ENCODE measurements around the gene INPP5F. TPM values are rescaled to one million over a fixed set of nuclear protein-coding genes. Genes with fewer than 3 reads are reported as not detected.

INPP5F gene
- total RNA-seq, 4 donors from 2014 or later: 22.7 to 39.8 (median 36.4) TPM

- 77 to 78% methylated on average over 65 to 72 of the region's 84 CpGs for WGBS, 2 donors
- H3K36me3 ChIP-seq: peaks cover 0 to 53% (median 0%) of the 10 kb centered on the region in 3 donors
- peak overlapping the region in 2 of 4 donors; percentile 6 to 42 for H3K27ac ChIP-seq
- DNase-seq (ENCODE audit: low spot score in 2 of 2): peak; percentile 18 to 33
- H3K4me1 ChIP-seq: peaks cover 0 to 14% (median 0%) of the 10 kb centered on the region in 4 donors
- TF ChIP-seq, protein P1, sequence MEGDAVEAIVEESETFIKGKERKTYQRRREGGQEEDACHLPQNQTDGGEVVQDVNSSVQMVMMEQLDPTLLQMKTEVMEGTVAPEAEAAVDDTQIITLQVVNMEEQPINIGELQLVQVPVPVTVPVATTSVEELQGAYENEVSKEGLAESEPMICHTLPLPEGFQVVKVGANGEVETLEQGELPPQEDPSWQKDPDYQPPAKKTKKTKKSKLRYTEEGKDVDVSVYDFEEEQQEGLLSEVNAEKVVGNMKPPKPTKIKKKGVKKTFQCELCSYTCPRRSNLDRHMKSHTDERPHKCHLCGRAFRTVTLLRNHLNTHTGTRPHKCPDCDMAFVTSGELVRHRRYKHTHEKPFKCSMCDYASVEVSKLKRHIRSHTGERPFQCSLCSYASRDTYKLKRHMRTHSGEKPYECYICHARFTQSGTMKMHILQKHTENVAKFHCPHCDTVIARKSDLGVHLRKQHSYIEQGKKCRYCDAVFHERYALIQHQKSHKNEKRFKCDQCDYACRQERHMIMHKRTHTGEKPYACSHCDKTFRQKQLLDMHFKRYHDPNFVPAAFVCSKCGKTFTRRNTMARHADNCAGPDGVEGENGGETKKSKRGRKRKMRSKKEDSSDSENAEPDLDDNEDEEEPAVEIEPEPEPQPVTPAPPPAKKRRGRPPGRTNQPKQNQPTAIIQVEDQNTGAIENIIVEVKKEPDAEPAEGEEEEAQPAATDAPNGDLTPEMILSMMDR (IDR thresholded peaks at IDR 0.05): no peak
- TF ChIP-seq EP300 (IDR thresholded peaks at IDR 0.05): peak in 1 of 2 donors; percentile 24
- TF ChIP-seq POLR2A (IDR thresholded peaks at IDR 0.05): no peak
- no peaks in the 10 kb centered on the region for H3K27me3 ChIP-seq
- peak overlapping the region; percentile 20 to 47 (median 24) for H3K4me3 ChIP-seq
- H3K9me3 ChIP-seq: no peaks in the 10 kb centered on the region
Observed at GRCh38 chr10:119817991-119818888, 92.4 kb downstream of the INPP5F start.

DNA sequence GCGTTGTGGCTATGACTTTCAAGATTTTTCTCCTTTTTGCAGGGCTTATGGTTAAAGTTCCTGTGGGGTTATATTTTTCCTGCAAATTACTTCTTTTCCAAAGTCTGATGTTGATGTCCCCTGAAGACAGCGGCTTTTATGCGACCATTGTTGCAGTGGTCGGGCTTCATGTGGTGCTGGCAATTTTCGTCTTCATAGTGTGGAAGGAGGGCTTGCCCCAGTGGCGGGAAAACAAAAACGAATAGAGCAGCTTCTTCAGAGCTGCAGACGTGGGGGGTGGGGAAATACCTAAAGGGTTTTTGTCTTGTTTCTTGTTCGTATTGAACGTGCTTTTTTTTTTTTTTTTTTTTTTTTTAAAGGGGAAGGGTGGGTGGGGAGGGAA, 93.0 kb downstream of the INPP5F start:
- Histone ChIP-seq H3K4me3 (peak overlapping the region; percentile 20 to 47 (median 24)), H3K27me3 (no peaks in the 10 kb centered on the region), H3K4me1 (peaks cover 0 to 14% (median 0%) of the 10 kb centered on the region in 4 donors), H3K9me3 (no peaks in the 10 kb centered on the region), H3K36me3 (peaks cover 0 to 54% (median 0%) of the 10 kb centered on the region in 3 donors), H3K27ac (no peak overlapping the region)
- TF ChIP-seq POLR2A (IDR thresholded peaks at IDR 0.05) (no peak), EP300 (IDR thresholded peaks at IDR 0.05) (no peak)
- TF ChIP-seq, protein P1 (IDR thresholded peaks at IDR 0.05): no peak
- 45 to 47% methylated on average over 10 of the region's 10 CpGs for WGBS, 2 donors
- DNase-seq (ENCODE audit: low spot score in 2 of 2): no peak

DNA sequence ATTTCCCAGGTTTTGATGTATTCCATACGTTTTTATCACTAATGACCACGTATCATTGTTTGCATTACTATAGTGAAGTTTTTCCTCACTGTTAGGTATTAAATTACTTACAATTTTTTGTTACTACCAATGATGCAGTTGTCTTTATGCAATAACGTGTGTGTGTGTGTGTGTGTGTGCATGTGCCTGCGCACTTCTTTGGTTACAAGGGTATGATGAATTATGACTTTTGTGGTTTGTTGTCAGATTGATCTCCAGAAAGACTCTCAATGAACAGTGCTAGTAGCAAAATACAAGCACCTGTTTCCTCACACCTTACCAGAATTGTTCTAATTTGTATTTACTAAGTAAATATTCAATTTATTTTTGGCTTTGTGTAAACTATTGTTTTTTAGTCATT, 95.3 kb downstream of the INPP5F start:
- 60 to 67% methylated on average over 4 of the region's 4 CpGs for WGBS, 2 donors
- no peaks in the 10 kb centered on the region for H3K27me3 ChIP-seq
- TF ChIP-seq, protein P1 (IDR thresholded peaks at IDR 0.05): no peak
- TF ChIP-seq POLR2A (IDR thresholded peaks at IDR 0.05): no peak
- TF ChIP-seq EP300 (IDR thresholded peaks at IDR 0.05): no peak

DNA sequence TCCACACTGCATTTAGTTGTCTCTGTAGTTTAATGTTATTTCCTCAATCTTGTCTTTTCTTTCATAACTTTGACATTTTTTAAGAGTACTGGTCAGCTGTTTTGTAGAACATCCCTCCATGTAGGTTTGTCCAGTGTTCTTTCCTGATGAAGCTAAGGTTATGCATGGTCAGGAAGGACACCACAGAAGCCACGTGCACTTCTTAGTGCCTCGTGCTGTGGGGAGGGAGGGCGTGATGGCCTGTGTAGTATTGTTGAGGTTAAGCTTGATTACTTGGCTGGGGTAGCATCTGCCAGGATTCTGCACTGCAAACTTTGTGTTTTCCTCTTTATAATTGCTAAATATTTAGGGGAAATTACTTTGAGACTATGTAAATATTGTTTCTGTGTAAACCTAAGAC, 98.4 kb downstream of the INPP5F start:
- no peaks in the 10 kb centered on the region for H3K27me3 ChIP-seq
- no peak overlapping the region for H3K4me3 ChIP-seq
- no peak for TF ChIP-seq EP300 (IDR thresholded peaks at IDR 0.05)
- TF ChIP-seq, protein P1 (IDR thresholded peaks at IDR 0.05): no peak
- TF ChIP-seq POLR2A (IDR thresholded peaks at IDR 0.05): no peak
- H3K36me3 ChIP-seq: peaks cover 0 to 62% (median 0%) of the 10 kb centered on the region in 3 donors
- H3K4me1 ChIP-seq: peaks cover 0 to 14% (median 0%) of the 10 kb centered on the region in 4 donors
- H3K9me3 ChIP-seq: no peaks in the 10 kb centered on the region
- no peak overlapping the region for H3K27ac ChIP-seq
- WGBS, 2 donors: 72 to 79% methylated on average over 3 of the region's 3 CpGs
- no peak for DNase-seq (ENCODE audit: low spot score in 2 of 2)

More for the DNA sequence above, 95.3 kb downstream of the INPP5F start:
- Histone ChIP-seq H3K27ac (no peak overlapping the region), H3K4me3 (no peak overlapping the region), H3K9me3 (no peaks in the 10 kb centered on the region), H3K36me3 (peaks cover 0 to 52% (median 0%) of the 10 kb centered on the region in 3 donors), H3K4me1 (peaks cover 0 to 14% (median 0%) of the 10 kb centered on the region in 4 donors)
- no peak for DNase-seq (ENCODE audit: low spot score in 2 of 2)

DNA sequence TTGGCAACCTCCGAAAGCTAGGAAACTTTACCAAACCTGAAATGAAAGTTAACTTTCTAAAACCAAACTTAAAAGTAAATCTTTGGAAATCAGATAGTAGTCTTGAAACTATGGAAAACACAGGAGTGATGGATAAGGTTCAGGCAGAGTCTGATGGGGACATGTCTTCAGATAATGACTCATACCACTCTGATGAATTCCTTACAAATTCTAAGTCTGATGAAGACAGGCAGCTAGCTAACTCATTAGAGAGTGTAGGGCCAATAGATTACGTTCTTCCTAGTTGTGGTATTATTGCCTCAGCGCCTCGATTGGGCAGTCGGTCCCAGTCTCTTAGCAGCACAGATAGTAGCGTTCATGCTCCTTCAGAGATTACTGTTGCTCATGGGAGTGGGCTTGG, 100.9 kb downstream of the INPP5F start:
- Histone ChIP-seq H3K9me3 (no peaks in the 10 kb centered on the region), H3K4me1 (no peaks in the 10 kb centered on the region), H3K27ac (no peak overlapping the region), H3K27me3 (no peaks in the 10 kb centered on the region), H3K4me3 (no peak overlapping the region), H3K36me3 (peaks cover 0 to 85% (median 0%) of the 10 kb centered on the region in 3 donors)
- no peak for DNase-seq (ENCODE audit: low spot score in 2 of 2)
- TF ChIP-seq, protein P1 (IDR thresholded peaks at IDR 0.05): no peak
- TF ChIP-seq EP300 (IDR thresholded peaks at IDR 0.05): no peak
- 93 to 94% methylated on average over 6 of the region's 6 CpGs for WGBS, 2 donors

All from tibial nerve (tissue), 4 donors.